Activated naive CD8-positive, alpha-beta T cell treated with anti-CD3 and anti-CD28 coated beads, Interleukin-2, amount 10 ng/mL, durations not matched to agents 7 days and 5 days (primary cell): ENCODE data around the gene ENTPD6. TPM values are rescaled to one million over a fixed set of nuclear protein-coding genes. Genes with fewer than 3 reads are reported as not detected.

Experiments
- ATAC-seq: fragments of 150-1000 bp; cut with Tn5 transposase; one replicate; pipeline ENCODE4 v1.10.0; 2021; ENCODE audit warnings: low read depth, moderate library complexity
- POLR2A ChIA-PET: fragments of 350-600 bp; sonication (Branson Sonifier 250); formaldehyde crosslinking; loops from one replicate; lab custom pipeline; 2021; ENCODE audit warnings: antibody characterized with exemption; lab: Charles Lee
- DNase-seq: peaks from one replicate; pipeline ENCODE4 v3.0.0; 2021
- H3K27ac Mint-ChIP-seq: one replicate; pipeline ENCODE4 v1.8.0; 2022; ENCODE audit warnings: mild to moderate bottlenecking, mixed read lengths
- H3K27me3 Mint-ChIP-seq: one replicate; pipeline ENCODE4 v1.8.0; 2022; ENCODE audit warnings: mild to moderate bottlenecking, moderate library complexity, mixed read lengths
- H3K36me3 Mint-ChIP-seq: one replicate; pipeline ENCODE4 v1.8.0; 2021; ENCODE audit warnings: mild to moderate bottlenecking, mixed read lengths
- H3K4me1 Mint-ChIP-seq: one replicate; pipeline ENCODE4 v1.8.0; 2021; ENCODE audit warnings: mixed read lengths
- H3K4me3 Mint-ChIP-seq: one replicate; pipeline ENCODE4 v1.8.0; 2022; ENCODE audit warnings: mild to moderate bottlenecking, moderate library complexity, mixed read lengths
- H3K9me3 Mint-ChIP-seq: one replicate; pipeline ENCODE4 v1.8.0; 2021; ENCODE audit warnings: mixed read lengths
- total RNA-seq, 2 experiments: library from RNA; stranded (reverse); gene quantifications; one replicate each; pipeline ENCODE4 v1.2.3, GENCODE V29; 2021

The ENTPD6 gene
- total RNA-seq, 2 experiments from 2014 or later = 54.6 to 62.3 TPM

- Mint-ChIP-seq H3K9me3 (no peaks in the 10 kb centered on the region), H3K4me3 (no peak overlapping the region), H3K4me1 (peaks cover 4% of the 10 kb centered on the region), H3K27me3 (peaks cover 2% of the 10 kb centered on the region), H3K27ac (no peak overlapping the region), H3K36me3 (peaks cover 10% of the 10 kb centered on the region)
- POLR2A ChIA-PET = no interaction called here
- DNase-seq (no peak), ATAC-seq (no peak)
Measured at GRCh38 chr20:25207149-25207959, 11.8 kb downstream of the ENTPD6 start.

DNA sequence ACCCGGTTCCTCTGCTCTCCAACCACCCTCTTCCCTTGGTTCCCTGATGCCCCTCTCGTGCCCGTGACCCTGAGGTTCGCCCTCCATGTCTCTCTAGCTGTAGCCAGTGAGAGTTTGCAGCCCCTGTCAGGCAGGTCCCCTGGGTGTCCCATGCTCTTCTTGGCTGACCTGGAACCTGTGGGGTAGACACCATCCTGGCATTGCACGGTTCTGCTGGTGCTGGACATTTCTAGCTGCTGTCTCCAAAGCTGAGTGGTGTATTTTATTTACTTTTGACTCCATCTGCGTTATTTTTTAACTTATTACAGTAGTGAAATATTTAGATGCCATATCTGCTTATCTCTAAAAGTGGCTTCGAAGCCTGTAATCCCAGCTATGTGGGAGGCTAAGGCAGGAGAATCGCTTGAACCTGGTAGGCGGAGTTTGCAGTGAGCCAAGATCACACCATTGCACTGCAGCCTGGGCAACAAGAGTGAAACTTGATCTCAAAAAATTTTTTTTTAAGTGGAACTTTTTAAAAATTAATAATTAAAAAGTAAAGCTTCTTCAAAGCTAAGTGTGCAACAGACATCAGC is 12.5 kb downstream of the ENTPD6 start:
- DNase-seq = no peak
- no peak for ATAC-seq
- Mint-ChIP-seq H3K9me3 (no peaks in the 10 kb centered on the region), H3K27me3 (peaks cover 2% of the 10 kb centered on the region), H3K36me3 (peaks cover 8% of the 10 kb centered on the region), H3K4me1 (peaks cover 4% of the 10 kb centered on the region), H3K27ac (no peak overlapping the region), H3K4me3 (no peak overlapping the region)
- POLR2A ChIA-PET = no interaction called here

GRCh38 chr20:25209400-25209799 is 13.9 kb downstream of the ENTPD6 start:
- no peaks in the 10 kb centered on the region for H3K27me3 Mint-ChIP-seq

DNA sequence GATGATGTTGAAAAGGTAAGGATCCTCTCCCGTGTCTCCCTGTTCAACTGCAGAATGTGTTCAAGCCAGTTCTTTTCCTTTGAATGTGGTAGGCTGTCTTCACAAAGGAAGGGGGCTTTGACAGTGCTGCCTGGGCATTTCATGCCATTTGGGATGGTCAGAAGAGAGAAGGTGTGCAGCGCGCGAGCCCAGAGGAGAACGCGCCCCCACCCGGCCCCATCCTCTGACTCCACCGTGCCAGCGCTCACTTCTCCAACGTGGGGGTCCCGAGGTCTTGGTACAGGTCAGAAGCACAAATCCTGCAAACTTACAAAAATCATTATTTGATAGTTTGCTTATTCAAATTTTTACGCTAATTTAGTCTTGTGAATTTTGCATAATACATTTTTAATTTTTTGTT is 14.4 kb downstream of the ENTPD6 start:
- Mint-ChIP-seq H3K36me3 (peaks cover 3% of the 10 kb centered on the region), H3K27me3 (no peaks in the 10 kb centered on the region), H3K4me3 (no peak overlapping the region), H3K9me3 (no peaks in the 10 kb centered on the region), H3K4me1 (no peaks in the 10 kb centered on the region), H3K27ac (no peak overlapping the region)
- DNase-seq (no peak), ATAC-seq (no peak)
- POLR2A ChIA-PET = no interaction called here

More at GRCh38 chr20:25209400-25209799, 13.9 kb downstream of the ENTPD6 start:
- ATAC-seq = no peak
- Mint-ChIP-seq H3K36me3 (peaks cover 3% of the 10 kb centered on the region), H3K4me1 (peaks cover under 1% of the 10 kb centered on the region), H3K4me3 (no peak overlapping the region), H3K9me3 (no peaks in the 10 kb centered on the region), H3K27ac (no peak overlapping the region)
- POLR2A ChIA-PET = no interaction called here
- no peak for DNase-seq

DNA sequence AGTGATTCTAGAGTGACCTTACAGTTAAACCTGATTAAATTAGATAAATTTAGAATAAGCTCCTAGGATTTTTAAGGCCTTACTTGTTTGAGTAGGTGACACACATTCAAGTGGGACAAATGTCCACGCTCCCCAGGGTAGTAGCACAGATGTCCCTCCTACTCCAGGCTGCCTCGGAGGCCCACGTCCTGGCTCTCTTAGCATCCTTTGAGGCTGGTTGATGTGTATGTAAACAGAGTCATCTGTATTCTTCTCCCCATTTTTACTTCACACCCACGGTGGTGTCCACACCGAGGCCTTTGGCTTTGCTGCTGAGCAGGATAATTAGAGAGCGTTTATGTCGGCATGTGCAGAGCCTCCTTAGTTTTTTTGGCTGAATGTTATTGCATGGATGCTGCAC is 15.8 kb downstream of the ENTPD6 start:
- ATAC-seq (no peak), DNase-seq (no peak)
- H3K36me3 Mint-ChIP-seq = no peaks in the 10 kb centered on the region
- no peaks in the 10 kb centered on the region for H3K9me3 Mint-ChIP-seq
- H3K4me3 Mint-ChIP-seq = no peak overlapping the region
- no peaks in the 10 kb centered on the region for H3K27me3 Mint-ChIP-seq
- no peak overlapping the region for H3K27ac Mint-ChIP-seq
- H3K4me1 Mint-ChIP-seq = no peaks in the 10 kb centered on the region
- POLR2A ChIA-PET = no interaction called here

- no peaks in the 10 kb centered on the region for H3K4me1 Mint-ChIP-seq
- H3K27me3 Mint-ChIP-seq = no peaks in the 10 kb centered on the region
- POLR2A ChIA-PET = no interaction called here
- no peaks in the 10 kb centered on the region for H3K9me3 Mint-ChIP-seq
- DNase-seq (no peak), ATAC-seq (no peak)
- H3K27ac Mint-ChIP-seq = no peak overlapping the region
- no peak overlapping the region for H3K4me3 Mint-ChIP-seq
- no peaks in the 10 kb centered on the region for H3K36me3 Mint-ChIP-seq
Measured at GRCh38 chr20:25212242-25212641, 16.7 kb downstream of the ENTPD6 start.

DNA sequence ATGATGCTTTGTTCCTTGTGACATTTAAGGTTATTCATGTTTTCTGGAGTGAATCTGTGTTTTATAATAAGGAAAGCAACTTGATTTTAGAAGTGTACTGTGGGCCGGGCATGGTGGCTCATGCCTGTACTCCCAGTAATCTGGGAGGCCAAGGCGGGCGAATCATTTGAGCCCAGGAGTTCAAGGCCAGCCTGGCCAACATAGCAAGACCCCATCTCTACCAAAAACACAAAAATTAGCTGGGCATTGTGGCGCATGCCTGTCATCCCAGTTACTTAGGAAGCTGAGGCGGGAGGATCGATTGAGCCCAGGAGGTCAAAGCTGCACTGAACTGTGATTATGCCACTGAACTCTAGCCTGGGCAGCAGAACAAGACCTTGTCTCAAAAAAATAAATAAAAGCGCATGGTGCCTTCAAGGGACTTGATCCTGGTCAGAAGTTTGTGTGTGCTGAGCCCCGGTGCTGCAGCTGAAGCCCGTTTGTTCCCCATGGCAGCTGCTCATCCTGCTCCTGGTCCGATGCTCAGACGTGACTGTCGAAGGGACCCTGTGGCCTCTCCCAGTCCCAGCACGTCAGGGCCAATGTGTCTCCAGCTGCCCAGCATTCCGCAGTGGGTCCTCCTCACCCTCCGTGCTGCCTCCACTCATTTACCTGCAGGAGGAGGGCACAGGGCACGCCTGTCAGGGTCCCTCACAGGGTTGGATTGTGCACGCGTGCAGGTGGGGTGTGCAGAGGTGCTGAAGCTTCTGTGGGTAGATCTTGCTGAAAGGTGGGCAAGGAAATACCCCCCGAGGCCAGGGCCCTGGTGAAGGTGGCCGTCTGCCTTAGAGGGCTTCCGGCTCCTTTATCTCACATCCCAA is 18.3 kb downstream of the ENTPD6 start:
- Mint-ChIP-seq H3K9me3 (no peaks in the 10 kb centered on the region), H3K27me3 (no peaks in the 10 kb centered on the region), H3K4me1 (no peaks in the 10 kb centered on the region), H3K27ac (no peak overlapping the region), H3K4me3 (no peak overlapping the region), H3K36me3 (no peaks in the 10 kb centered on the region)
- DNase-seq (no peak), ATAC-seq (no peak)
- POLR2A ChIA-PET = no interaction called here

GRCh38 chr20:25214426-25214790 is 18.9 kb downstream of the ENTPD6 start:
- no peaks in the 10 kb centered on the region for H3K36me3 Mint-ChIP-seq
- no peak for DNase-seq
- no peak overlapping the region for H3K4me3 Mint-ChIP-seq
- H3K4me1 Mint-ChIP-seq = no peaks in the 10 kb centered on the region
- H3K27me3 Mint-ChIP-seq = no peaks in the 10 kb centered on the region
- H3K9me3 Mint-ChIP-seq = no peaks in the 10 kb centered on the region
- POLR2A ChIA-PET = no interaction called here
- ATAC-seq = no peak
- no peak overlapping the region for H3K27ac Mint-ChIP-seq

- POLR2A ChIA-PET = no interaction called here
- Mint-ChIP-seq H3K4me3 (no peak overlapping the region), H3K27ac (no peak overlapping the region), H3K36me3 (no peaks in the 10 kb centered on the region), H3K27me3 (no peaks in the 10 kb centered on the region), H3K9me3 (no peaks in the 10 kb centered on the region), H3K4me1 (no peaks in the 10 kb centered on the region)
- no peak for DNase-seq
- no peak for ATAC-seq
Measured at GRCh38 chr20:25214819-25215218, 19.3 kb downstream of the ENTPD6 start.

GRCh38 chr20:25215521-25215920 is 20.0 kb downstream of the ENTPD6 start:
- Mint-ChIP-seq H3K36me3 (no peaks in the 10 kb centered on the region), H3K4me1 (no peaks in the 10 kb centered on the region), H3K4me3 (no peak overlapping the region), H3K9me3 (no peaks in the 10 kb centered on the region), H3K27ac (no peak overlapping the region), H3K27me3 (no peaks in the 10 kb centered on the region)
- ATAC-seq = no peak
- no peak for DNase-seq
- POLR2A ChIA-PET = no interaction called here

GRCh38 chr20:25216199-25216945 is 20.9 kb downstream of the ENTPD6 start:
- Mint-ChIP-seq H3K27ac (no peak overlapping the region), H3K4me3 (no peak overlapping the region), H3K9me3 (no peaks in the 10 kb centered on the region), H3K27me3 (no peaks in the 10 kb centered on the region), H3K4me1 (no peaks in the 10 kb centered on the region), H3K36me3 (no peaks in the 10 kb centered on the region)
- POLR2A ChIA-PET = no interaction called here
- ATAC-seq (no peak), DNase-seq (no peak)

GRCh38 chr20:25217161-25218108 is 21.9 kb downstream of the ENTPD6 start:
- no peaks in the 10 kb centered on the region for H3K36me3 Mint-ChIP-seq
- no peaks in the 10 kb centered on the region for H3K27me3 Mint-ChIP-seq
- peak overlapping the region; percentile 3 for H3K27ac Mint-ChIP-seq
- ATAC-seq = no peak
- no peak overlapping the region for H3K4me3 Mint-ChIP-seq
- H3K4me1 Mint-ChIP-seq = no peaks in the 10 kb centered on the region
- H3K9me3 Mint-ChIP-seq = no peaks in the 10 kb centered on the region
- no peak for DNase-seq
- POLR2A ChIA-PET = no interaction called here
